Neuronal stem cell (in vitro differentiated cells): ENCODE results near the gene ADAD2.
A peak's percentile ranks its signal among the peaks of the same experiment; 100 is the strongest.

ENCODE experiments used
- DNase-seq: peaks from one replicate; pipeline ENCODE4 v3.0.0-alpha.2; 2013; ENCODE audit warnings: low spot score
- H2AFZ ChIP-seq: one replicate; pipeline ENCODE4 v1.6.1; 2013; ENCODE audit warnings: mild to moderate bottlenecking, low read length, inconsistent platforms
- H2AK5ac ChIP-seq: 2 replicates; pipeline ENCODE4 v1.6.1; 2013; ENCODE audit warnings: low read depth, mild to moderate bottlenecking, inconsistent platforms, low read length, moderate library complexity, mixed read lengths
- H2BK120ac ChIP-seq: 2 replicates; pipeline ENCODE4 v1.6.1; 2013; ENCODE audit warnings: low read depth, mild to moderate bottlenecking, inconsistent platforms, low read length, moderate library complexity, mixed read lengths
- H2BK12ac ChIP-seq: one replicate; pipeline ENCODE4 v1.6.1; 2013; ENCODE audit warnings: low read length, inconsistent platforms
- H2BK15ac ChIP-seq: 2 replicates; pipeline ENCODE4 v1.6.1; 2013; ENCODE audit warnings: mild to moderate bottlenecking, low read length, inconsistent platforms, mixed read lengths
- H2BK5ac ChIP-seq: one replicate; pipeline ENCODE4 v1.6.1; 2013; ENCODE audit warnings: inconsistent platforms, mild to moderate bottlenecking, low read length, moderate library complexity
- H3K14ac ChIP-seq: one replicate; pipeline ENCODE4 v1.6.1; 2013; ENCODE audit warnings: low read length, inconsistent platforms
- H3K18ac ChIP-seq: 2 replicates; pipeline ENCODE4 v1.6.1; 2013; ENCODE audit warnings: low read length, inconsistent platforms
- H3K23ac ChIP-seq: 2 replicates; pipeline ENCODE4 v1.6.1; 2013; ENCODE audit warnings: low read depth, mild to moderate bottlenecking, mixed read lengths, low read length, inconsistent platforms; ENCODE audit not compliant: poor library complexity
- H3K27ac ChIP-seq: replicated peaks from 3 replicates; pipeline ENCODE4 v1.5.1; 2013; ENCODE audit warnings: low read length, inconsistent platforms
- H3K27me3 ChIP-seq, 3 experiments: 2 replicates each; pipeline ENCODE4 v1.6.1; 2013; ENCODE audit warnings: low read length in 3 of 3, mild to moderate bottlenecking in 2 of 3, inconsistent platforms in 1 of 3, low read depth in 1 of 3, mixed read lengths in 1 of 3, moderate library complexity in 1 of 3; ENCODE audit not compliant: control insufficient read depth in 3 of 3, insufficient read depth in 3 of 3
- H3K36me3 ChIP-seq, 2 donors: replicated peaks in 1 of 2; 2 replicates each; pipeline ENCODE4 v1.6.1; 2013; ENCODE audit warnings: low read length in 2 of 2; ENCODE audit not compliant: control insufficient read depth in 2 of 2, insufficient read depth in 2 of 2
- H3K4ac ChIP-seq: 2 replicates; pipeline ENCODE4 v1.6.1; 2013; ENCODE audit warnings: inconsistent platforms, mild to moderate bottlenecking, low read length, moderate library complexity
- H3K4me1 ChIP-seq, 2 donors: 1 replicate in 1 of 2; 2 replicates in 1 of 2; pipeline ENCODE4 v1.6.1; 2013; ENCODE audit warnings: low read length in 2 of 2, low read depth in 1 of 2; ENCODE audit not compliant: control insufficient read depth in 2 of 2, insufficient read depth in 1 of 2
- H3K4me2 ChIP-seq: one replicate; pipeline ENCODE4 v1.6.1; 2013; ENCODE audit warnings: mild to moderate bottlenecking, low read length, inconsistent platforms; ENCODE audit not compliant: insufficient read depth, poor library complexity, severe bottlenecking
- H3K4me3 ChIP-seq, 2 donors: 2 replicates each; pipeline ENCODE4 v1.5.1; 2013; ENCODE audit warnings: low read length in 2 of 2, mild to moderate bottlenecking in 2 of 2, inconsistent platforms in 1 of 2, moderate library complexity in 1 of 2
- H3K79me1 ChIP-seq: one replicate; pipeline ENCODE4 v1.6.1; 2013; ENCODE audit warnings: low read depth, mild to moderate bottlenecking, inconsistent platforms, low read length, moderate library complexity
- H3K9ac ChIP-seq: one replicate; pipeline ENCODE4 v1.6.1; 2013; ENCODE audit warnings: mild to moderate bottlenecking, low read depth, low read length, inconsistent platforms; ENCODE audit not compliant: poor library complexity
- H3K9me3 ChIP-seq, 2 donors: replicated peaks in 1 of 2; 2 replicates each; pipeline versions ENCODE3 to v1.6.1; 2013; ENCODE audit warnings: low read length in 2 of 2, mild to moderate bottlenecking in 2 of 2, inconsistent platforms in 1 of 2, low read depth in 1 of 2, mixed read lengths in 1 of 2, moderate library complexity in 1 of 2; ENCODE audit not compliant: control insufficient read depth in 2 of 2, insufficient read depth in 1 of 2
- H4K8ac ChIP-seq: one replicate; pipeline ENCODE4 v1.6.1; 2013; ENCODE audit warnings: low read depth, mild to moderate bottlenecking, inconsistent platforms, low read length, moderate library complexity
- H4K91ac ChIP-seq: one replicate; pipeline ENCODE4 v1.6.1; 2013; ENCODE audit warnings: low read length, low read depth, mild to moderate bottlenecking, inconsistent platforms; ENCODE audit not compliant: poor library complexity
- WGBS, 2 donors: extraction: QIAGEN DNeasy Blood & Tissue Kit; methylation state at CpG; one replicate each; pipeline ENCODE4 v1.1.7; 2013; ENCODE audit warnings: missing lambda C conversion rate in 2 of 2, mixed read lengths in 1 of 2; ENCODE audit not compliant: insufficient read length in 2 of 2, insufficient replicate concordance in 1 of 2; ENCODE audit errors: extremely low coverage in 2 of 2; 5-methylcytosine and 5-hydroxymethylcytosine counted together

The ADAD2 gene

GRCh38 chr16:84169765-84170310 is 21.1 kb upstream of the ADAD2 start:
- Histone ChIP-seq H3K4me1 (no peaks in the 10 kb centered on the region), H2BK120ac (no peak overlapping the region), H3K27ac (no peak overlapping the region), H3K18ac (no peak overlapping the region), H3K23ac (no peak overlapping the region), H3K36me3 (no peaks in the 10 kb centered on the region), H3K4ac (no peak overlapping the region), H3K9me3 (no peaks in the 10 kb centered on the region), H3K79me1 (no peaks in the 10 kb centered on the region), H2AK5ac (peak overlapping the region; percentile 88), H3K4me3 (no peak overlapping the region), H4K8ac (no peak overlapping the region), H3K4me2 (no peak overlapping the region), H2BK15ac (no peak overlapping the region), H4K91ac (no peak overlapping the region), H2AFZ (peak overlapping the region; percentile 22), H3K9ac (no peak overlapping the region), H3K14ac (no peak overlapping the region), H2BK12ac (no peak overlapping the region), H3K27me3 (peaks cover 0 to 2% (median 0%) of the 10 kb centered on the region in 3 experiments), H2BK5ac (no peak overlapping the region)
- no peak for DNase-seq
- no CpG with 5 or more reads among the region's 11 CpGs for WGBS, 2 donors

- Histone ChIP-seq H3K4ac (no peak overlapping the region), H3K9ac (no peak overlapping the region), H3K23ac (no peak overlapping the region), H2AK5ac (no peak overlapping the region), H3K4me2 (no peak overlapping the region), H2BK12ac (no peak overlapping the region), H3K18ac (no peak overlapping the region), H3K79me1 (peaks cover 3% of the 10 kb centered on the region), H2BK15ac (no peak overlapping the region), H3K27ac (no peak overlapping the region), H2BK120ac (no peak overlapping the region), H2AFZ (no peak overlapping the region), H3K4me1 (peaks cover 0 to 15% of the 10 kb centered on the region in 2 donors), H4K91ac (no peak overlapping the region), H3K27me3 (no peaks in the 10 kb centered on the region), H3K4me3 (no peak overlapping the region), H3K9me3 (no peaks in the 10 kb centered on the region), H4K8ac (no peak overlapping the region), H3K14ac (no peak overlapping the region), H3K36me3 (peaks cover 9 to 20% of the 10 kb centered on the region in 2 donors), H2BK5ac (no peak overlapping the region)
- WGBS, 2 donors, result no CpG with 5 or more reads among the region's 11 CpGs
- no peak for DNase-seq
Observed at GRCh38 chr16:84174396-84174795, 16.6 kb upstream of the ADAD2 start.

DNA sequence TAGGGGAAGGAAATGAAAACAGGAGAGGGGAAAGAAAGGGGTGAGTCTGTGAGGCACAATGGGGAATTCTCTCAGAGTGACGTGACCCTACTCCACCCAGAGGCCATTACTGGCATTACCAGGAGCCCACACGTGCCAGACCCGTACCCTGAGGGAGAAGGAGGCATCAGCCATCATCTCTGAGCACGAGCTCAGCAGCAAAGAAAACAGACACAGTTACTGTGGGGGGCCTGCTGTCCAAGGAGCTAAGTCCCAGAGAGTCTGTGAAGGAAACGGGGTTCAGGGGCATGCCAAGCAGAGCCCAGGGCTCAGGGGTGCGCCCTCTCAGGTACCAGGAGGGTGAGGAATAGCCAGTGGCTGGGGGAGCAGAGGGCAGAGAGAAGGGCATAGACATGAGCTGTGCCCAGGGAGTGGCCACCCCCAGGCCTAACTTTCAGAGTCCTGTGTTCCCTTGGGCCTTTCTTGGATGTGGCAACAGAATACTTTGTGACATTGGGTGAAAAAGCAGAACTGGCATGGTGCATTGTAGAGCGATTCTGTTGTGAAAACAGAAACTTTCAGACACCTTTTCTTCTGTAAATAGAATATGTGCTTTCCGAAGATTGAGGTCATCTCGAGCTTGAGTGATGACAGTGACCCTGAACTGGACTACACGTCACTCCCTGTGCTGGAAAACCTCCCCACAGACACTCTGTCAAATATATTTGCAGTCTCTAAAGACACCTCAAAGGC is 15.4 kb upstream of the ADAD2 start:
- no peak overlapping the region for H2BK5ac ChIP-seq
- H3K4me1 ChIP-seq, result peaks cover 0 to 15% of the 10 kb centered on the region in 2 donors
- no peak overlapping the region for H3K4me2 ChIP-seq
- peak; percentile 40 for DNase-seq
- peak overlapping the region; percentile 31 for H2AFZ ChIP-seq
- no peak overlapping the region for H2AK5ac ChIP-seq
- H4K91ac ChIP-seq, result no peak overlapping the region
- H3K4ac ChIP-seq, result no peak overlapping the region
- no CpG with 5 or more reads among the region's 10 CpGs for WGBS, 2 donors
- no peak overlapping the region for H4K8ac ChIP-seq
- no peak overlapping the region for H3K14ac ChIP-seq
- H2BK120ac ChIP-seq, result no peak overlapping the region
- no peaks in the 10 kb centered on the region for H3K9me3 ChIP-seq
- H2BK15ac ChIP-seq, result no peak overlapping the region
- peaks cover 14 to 31% of the 10 kb centered on the region in 2 donors for H3K36me3 ChIP-seq
- H3K9ac ChIP-seq, result no peak overlapping the region
- H3K27ac ChIP-seq, result no peak overlapping the region
- peak overlapping the region; percentile 4 for H3K18ac ChIP-seq
- peaks cover 3% of the 10 kb centered on the region for H3K79me1 ChIP-seq
- H3K23ac ChIP-seq, result no peak overlapping the region
- H2BK12ac ChIP-seq, result no peak overlapping the region
- no peaks in the 10 kb centered on the region for H3K27me3 ChIP-seq
- no peak overlapping the region for H3K4me3 ChIP-seq

DNA sequence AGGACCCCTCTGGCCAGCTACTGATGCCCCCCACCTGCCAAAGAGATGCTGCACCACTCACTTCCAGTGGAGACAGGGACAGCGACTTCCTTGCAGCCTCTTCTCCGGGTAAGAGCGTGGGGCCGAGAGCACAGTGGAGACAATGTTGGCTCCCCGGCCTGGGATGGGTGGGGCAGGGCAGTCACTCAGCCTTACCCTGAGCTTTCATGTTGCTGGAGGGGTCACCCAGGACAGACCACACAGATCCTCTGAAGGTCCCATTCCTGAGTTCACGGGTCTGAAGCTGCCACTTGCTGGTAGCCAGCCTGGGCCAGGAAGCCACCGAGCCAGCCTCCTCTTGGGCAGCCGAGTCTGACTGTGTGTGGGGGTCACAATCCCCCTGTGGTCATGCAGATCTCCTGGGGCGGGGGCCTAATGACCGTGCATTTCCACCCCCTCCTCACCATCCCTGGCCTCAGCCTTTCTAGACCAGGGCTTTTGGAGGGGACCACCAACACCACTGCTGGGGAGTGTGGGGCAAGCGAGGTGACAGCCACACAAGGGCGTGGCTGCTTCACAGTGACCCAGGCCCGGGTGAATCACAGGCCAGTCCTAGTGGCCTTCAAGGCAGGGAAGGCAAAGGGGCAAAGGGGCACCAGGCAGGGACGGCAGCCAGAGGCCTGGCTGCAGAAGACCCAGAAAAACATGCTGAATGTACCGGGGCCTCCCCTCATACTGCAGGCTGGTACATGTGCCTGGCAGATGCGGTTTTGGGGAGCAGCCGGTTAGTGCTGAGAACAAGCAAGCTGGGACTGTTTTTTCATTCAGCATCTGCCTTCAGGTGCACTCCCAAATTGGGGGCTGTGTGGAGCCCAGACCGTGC is 14.5 kb upstream of the ADAD2 start:
- Histone ChIP-seq H3K18ac (no peak overlapping the region), H3K4me3 (no peak overlapping the region), H2AK5ac (peak overlapping the region; percentile 65), H2BK120ac (no peak overlapping the region), H3K14ac (no peak overlapping the region), H3K9me3 (no peaks in the 10 kb centered on the region), H4K91ac (no peak overlapping the region), H2BK15ac (no peak overlapping the region), H2BK12ac (no peak overlapping the region), H3K23ac (peak overlapping the region; percentile 81), H3K4me2 (no peak overlapping the region), H3K27me3 (no peaks in the 10 kb centered on the region), H3K4ac (no peak overlapping the region), H3K36me3 (peaks cover 22 to 40% of the 10 kb centered on the region in 2 donors), H4K8ac (no peak overlapping the region), H2AFZ (peak overlapping the region; percentile 51), H3K9ac (no peak overlapping the region), H3K4me1 (peaks cover 0 to 15% of the 10 kb centered on the region in 2 donors), H3K79me1 (peaks cover 3% of the 10 kb centered on the region), H2BK5ac (peak overlapping the region; percentile 32), H3K27ac (peak overlapping the region; percentile 28)
- no CpG with 5 or more reads among the region's 18 CpGs for WGBS, 2 donors
- no peak for DNase-seq
